Testis (tissue), 2 donors: ENCODE results near the gene HDC.

Source experiments
- POLR2A ChIP-seq: fragments of 450-650 bp; IDR thresholded peaks from one replicate; pipeline ENCODE4 v1.6.1; 2017; ENCODE audit warnings: antibody characterized with exemption, mild to moderate bottlenecking, moderate library complexity
- TF ChIP-seq, protein P1 (sequence below), 3 experiments: fragments of 450-650 bp in 2 of 3; fragments of 200-600 bp in 1 of 3; sonication (generic) in 1 of 3; IDR thresholded peaks; one replicate each; pipeline ENCODE4 v1.5.1; 2016 to 2019; ENCODE audit warnings: antibody characterized with exemption in 3 of 3, mild to moderate bottlenecking in 2 of 3, moderate library complexity in 1 of 3

GRCh38 chr15:50246631-50247030 lies 18.9 kb downstream of the HDC start:
- TF ChIP-seq, protein P1, sequence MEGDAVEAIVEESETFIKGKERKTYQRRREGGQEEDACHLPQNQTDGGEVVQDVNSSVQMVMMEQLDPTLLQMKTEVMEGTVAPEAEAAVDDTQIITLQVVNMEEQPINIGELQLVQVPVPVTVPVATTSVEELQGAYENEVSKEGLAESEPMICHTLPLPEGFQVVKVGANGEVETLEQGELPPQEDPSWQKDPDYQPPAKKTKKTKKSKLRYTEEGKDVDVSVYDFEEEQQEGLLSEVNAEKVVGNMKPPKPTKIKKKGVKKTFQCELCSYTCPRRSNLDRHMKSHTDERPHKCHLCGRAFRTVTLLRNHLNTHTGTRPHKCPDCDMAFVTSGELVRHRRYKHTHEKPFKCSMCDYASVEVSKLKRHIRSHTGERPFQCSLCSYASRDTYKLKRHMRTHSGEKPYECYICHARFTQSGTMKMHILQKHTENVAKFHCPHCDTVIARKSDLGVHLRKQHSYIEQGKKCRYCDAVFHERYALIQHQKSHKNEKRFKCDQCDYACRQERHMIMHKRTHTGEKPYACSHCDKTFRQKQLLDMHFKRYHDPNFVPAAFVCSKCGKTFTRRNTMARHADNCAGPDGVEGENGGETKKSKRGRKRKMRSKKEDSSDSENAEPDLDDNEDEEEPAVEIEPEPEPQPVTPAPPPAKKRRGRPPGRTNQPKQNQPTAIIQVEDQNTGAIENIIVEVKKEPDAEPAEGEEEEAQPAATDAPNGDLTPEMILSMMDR (IDR thresholded peaks at IDR 0.05) = no peak
- no peak for TF ChIP-seq POLR2A
